ENCODE results near the gene SLIT3.

DNA sequence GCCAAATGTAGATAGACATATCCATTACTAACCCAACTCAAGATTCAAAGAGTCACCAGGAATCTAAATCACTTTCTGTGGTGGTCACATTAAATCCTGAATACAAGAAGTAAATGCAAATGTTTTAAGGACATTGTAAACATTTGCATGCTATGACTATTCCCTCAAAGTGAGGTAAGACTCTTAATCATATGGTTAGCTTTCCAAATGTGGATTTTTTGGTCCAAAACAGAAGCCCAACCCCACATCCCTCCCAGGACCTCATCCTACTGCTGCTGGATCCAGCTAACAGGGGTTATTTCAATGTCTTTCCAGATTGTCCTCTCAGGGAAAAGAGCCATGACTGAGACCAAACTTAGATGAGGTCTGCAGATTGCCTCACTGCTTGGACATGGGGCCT is 493.7 kb downstream of the SLIT3 start:
- TF ChIP-seq EZH2 (IDR thresholded peaks at IDR 0.05): no peak
- no peak for TF ChIP-seq CTCF (IDR thresholded peaks at IDR 0.05)
- TF ChIP-seq EZH2phosphoT487 (IDR thresholded peaks at IDR 0.05): no peak
